ENCODE measurements around the gene ACO1.
"Not testable (repeated sequence)": the region's sequence is repeated elsewhere in the genome, so short reads cannot be mapped to it uniquely, and the experiment has no call there.

ACO1 gene

GRCh38 chr9:32384364-32385151 lies at the start of gene ACO1:
TSS of gene ACO1 (plus strand) at chr9:32384643. CDS start at chr9:32405507, 20,864 bp downstream.
- DNase-seq: peak in 54 of 56 donors; percentile 32 to 95 (median 74)

GRCh38 chr9:32334916-32335895 lies 49.2 kb upstream of the ACO1 start:
- DNase-seq: no peak

- no peak for DNase-seq
Observed at GRCh38 chr9:32339424-32339823, 45.0 kb upstream of the ACO1 start.

GRCh38 chr9:32340361-32340760 lies 44.1 kb upstream of the ACO1 start:
- no peak for DNase-seq

- DNase-seq: no peak
Observed at GRCh38 chr9:32344551-32345182, 39.8 kb upstream of the ACO1 start.

- DNase-seq: no peak
Observed at GRCh38 chr9:32345243-32345642, 39.2 kb upstream of the ACO1 start.

GRCh38 chr9:32347571-32347970 lies 36.9 kb upstream of the ACO1 start:
- DNase-seq: no peak

GRCh38 chr9:32348106-32348695 lies 36.2 kb upstream of the ACO1 start:
- DNase-seq: no peak

- no peak for DNase-seq
Observed at GRCh38 chr9:32349013-32349412, 35.4 kb upstream of the ACO1 start.

GRCh38 chr9:32350682-32351081 lies 33.8 kb upstream of the ACO1 start:
- no peak for DNase-seq

GRCh38 chr9:32351845-32352244 lies 32.6 kb upstream of the ACO1 start:
- DNase-seq: no peak

GRCh38 chr9:32353476-32353875 lies 31.0 kb upstream of the ACO1 start:
- DNase-seq: not testable (repeated sequence)

- DNase-seq: no peak
Observed at GRCh38 chr9:32359452-32359851, 25.0 kb upstream of the ACO1 start.

- DNase-seq: no peak
Observed at GRCh38 chr9:32360983-32361673, 23.3 kb upstream of the ACO1 start.

- no peak for DNase-seq
Observed at GRCh38 chr9:32371279-32371678, 13.2 kb upstream of the ACO1 start.

- DNase-seq: no peak
Observed at GRCh38 chr9:32371679-32372078, 12.8 kb upstream of the ACO1 start.

- DNase-seq: no peak
Observed at GRCh38 chr9:32376285-32376684, 8.2 kb upstream of the ACO1 start.

- peak in 18 of 56 donors; percentile 1 to 70 (median 30) for DNase-seq
Observed at GRCh38 chr9:32378496-32378895, 5.9 kb upstream of the ACO1 start.

- DNase-seq: peak in 29 of 56 donors; percentile 2 to 66 (median 17)
Observed at GRCh38 chr9:32378993-32379729, 5.3 kb upstream of the ACO1 start.

- DNase-seq: no peak
Observed at GRCh38 chr9:32380944-32381343, 3.5 kb upstream of the ACO1 start.

Measured in amygdala (tissue), 56 donors.